PC-9 (cell line): ENCODE data around the gene TOR3A. TPM values are rescaled to one million over a fixed set of nuclear protein-coding genes. Genes with fewer than 3 reads are reported as not detected.

ENCODE experiments used
- BruUV-seq: library from RNA; stranded (reverse); fragments of 400-500 nt; replicated peaks from 2 replicates; lab custom pipeline; 2021; lab: Mats Ljungman, UMichigan
- CTCF ChIA-PET: fragments of 300-600 bp; sonication (Branson Sonifier 250); formaldehyde crosslinking; loops from one replicate; lab custom pipeline; 2022; ENCODE audit warnings: antibody characterized with exemption; lab: Charles Lee
- POLR2A ChIA-PET: fragments of 300-600 bp; sonication (Branson Sonifier 250); formaldehyde crosslinking; loops from one replicate; lab custom pipeline; 2022; ENCODE audit warnings: antibody characterized with exemption; ENCODE audit not compliant: unreplicated experiment; lab: Charles Lee
- DNase-seq, 2 experiments: peaks; one replicate each; pipeline versions ENCODE4 v3.0.0 to v3.0.0-alpha.2; 2015 to 2022; ENCODE audit warnings: mixed read lengths in 1 of 2
- H2AFZ ChIP-seq: fragments of 200-600 bp; sonication (generic); 2 replicates; pipeline ENCODE4 v1.8.1; 2017; ENCODE audit warnings: antibody characterized with exemption
- H3F3A ChIP-seq: fragments of 200-600 bp; sonication (generic); 2 replicates; pipeline ENCODE4 v1.8.1; 2017; ENCODE audit warnings: antibody characterized with exemption, mild to moderate bottlenecking, low read depth; ENCODE audit not compliant: insufficient read depth
- H3K27ac ChIP-seq: fragments of 200-600 bp; sonication (generic); 2 replicates; pipeline ENCODE4 v1.6.1; 2016; ENCODE audit warnings: mixed run types
- H3K27me3 ChIP-seq: fragments of 200-600 bp; sonication (generic); 2 replicates; pipeline ENCODE4 v1.6.1; 2016; ENCODE audit warnings: low read depth, mixed run types; ENCODE audit not compliant: insufficient read depth
- H3K36me3 ChIP-seq: fragments of 200-600 bp; sonication (generic); 2 replicates; pipeline ENCODE4 v1.6.1; 2016; ENCODE audit warnings: low read depth, mixed run types
- H3K4me1 ChIP-seq: fragments of 200-600 bp; sonication (generic); replicated peaks from 2 replicates; pipeline ENCODE4 v1.6.1; 2016; ENCODE audit warnings: mixed run types; ENCODE audit not compliant: insufficient read depth
- H3K4me2 ChIP-seq: fragments of 200-600 bp; sonication (generic); 2 replicates; pipeline ENCODE4 v1.6.1; 2017; ENCODE audit warnings: mixed run types
- H3K4me3 ChIP-seq: fragments of 200-600 bp; sonication (generic); 2 replicates; pipeline ENCODE4 v1.6.1; 2016; ENCODE audit warnings: mixed run types
- H3K79me2 ChIP-seq: fragments of 200-600 bp; sonication (generic); 2 replicates; pipeline ENCODE4 v1.6.1; 2017; ENCODE audit warnings: low read depth, mixed run types
- H3K9me2 ChIP-seq: fragments of 200-600 bp; sonication (generic); 2 replicates; pipeline ENCODE4 v1.8.1; 2017; ENCODE audit warnings: mild to moderate bottlenecking; ENCODE audit not compliant: insufficient read depth
- H3K9me3 ChIP-seq: fragments of 200-600 bp; sonication (generic); 2 replicates; pipeline ENCODE4 v1.8.1; 2016; ENCODE audit warnings: low read depth; ENCODE audit not compliant: insufficient read depth
- H4K20me1 ChIP-seq: fragments of 200-600 bp; sonication (generic); 2 replicates; pipeline ENCODE4 v1.8.1; 2017; ENCODE audit not compliant: insufficient read depth
- EZH2 ChIP-seq: fragments of 200-600 bp; sonication (generic); IDR thresholded peaks from 2 replicates; pipeline ENCODE4 v1.8.0; 2017; ENCODE audit warnings: antibody characterized with exemption, low read depth
- intact Hi-C: fragments of 100-400 bp; cut with micrococcal nuclease; formaldehyde crosslinking; loops from one replicate; pipeline ENCODE4 v1.10.0; 2022; ENCODE audit not compliant: unreplicated experiment
- total RNA-seq: library from RNA; stranded (reverse); gene quantifications from 2 replicates; pipeline ENCODE4 v1.2.3, GENCODE V29; 2021
- TF ChIP-seq, protein P1 (sequence below): fragments of 200-600 bp; sonication (generic); conservative IDR thresholded peaks from 2 replicates; pipeline ENCODE4 v1.6.1; 2017; ENCODE audit warnings: mixed run types, antibody characterized with exemption, mild to moderate bottlenecking, moderate library complexity

The TOR3A gene
- total RNA-seq, 1 experiment from 2014 or later = 31.6 TPM

DNA sequence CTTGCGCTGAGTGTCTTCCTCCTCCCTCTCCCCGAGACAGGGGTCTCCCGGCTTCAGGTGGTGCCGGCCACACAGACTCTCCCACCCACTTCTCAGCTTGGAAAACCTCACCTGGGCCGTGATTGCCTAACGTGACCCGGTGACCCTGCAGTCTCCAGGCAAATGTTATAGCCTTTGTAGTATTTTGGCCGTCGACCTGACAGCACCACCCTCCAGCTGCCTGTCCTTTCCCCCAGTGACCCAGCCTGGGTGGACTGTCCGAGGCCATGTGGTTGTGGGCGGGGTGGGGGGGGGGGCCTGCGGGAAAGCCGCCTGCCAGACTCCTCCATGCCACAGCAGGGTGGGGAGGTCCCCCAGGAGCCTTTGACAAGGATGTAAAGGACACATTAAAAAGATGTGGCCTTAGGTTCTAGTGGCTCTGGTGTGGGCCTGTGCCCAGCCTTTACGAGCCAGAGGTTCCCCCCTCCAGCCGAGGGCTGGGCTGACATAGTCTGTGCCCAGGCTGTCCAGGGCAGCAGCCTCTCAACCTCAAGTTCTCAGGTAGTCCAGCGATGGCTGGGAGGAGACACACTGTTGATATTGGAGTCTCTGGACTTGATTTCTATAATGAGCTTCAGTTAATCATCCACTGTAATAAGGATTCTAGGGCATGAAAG is 8.1 kb downstream of the TOR3A start:
- CTCF ChIA-PET = interaction anchor here (0.7 kb wide), 1 partner anchor 82 kb away, joined by 4 read pairs; no protein-coding TSS in a partner anchor
- H3K9me2 ChIP-seq = no peaks in the 10 kb centered on the region
- DNase-seq = no peak
- no peaks in the 10 kb centered on the region for H3K9me3 ChIP-seq
- no peak overlapping the region for H3K27ac ChIP-seq
- H3K27me3 ChIP-seq = no peaks in the 10 kb centered on the region
- peaks cover 5% of the 10 kb centered on the region; the same call in 1 of the 2 replicates for H3K79me2 ChIP-seq
- BruUV-seq = no TSS peak
- H3K36me3 ChIP-seq = peaks cover 19% of the 10 kb centered on the region; the same call in 1 of the 2 replicates
- 0 out of 2 replicates have a peak, but pooled peaks cover 4% of the 10 kb centered on the region for H3K4me1 ChIP-seq
- intact Hi-C loops = no loop called here
- POLR2A ChIA-PET = no interaction called here
- H2AFZ ChIP-seq = no peak overlapping the region
- H4K20me1 ChIP-seq = no peaks in the 10 kb centered on the region
- H3F3A ChIP-seq = peaks cover 7% of the 10 kb centered on the region; the same call in 1 of the 2 replicates
- no peak overlapping the region for H3K4me3 ChIP-seq
- H3K4me2 ChIP-seq = no peak overlapping the region
- TF ChIP-seq, protein P1, sequence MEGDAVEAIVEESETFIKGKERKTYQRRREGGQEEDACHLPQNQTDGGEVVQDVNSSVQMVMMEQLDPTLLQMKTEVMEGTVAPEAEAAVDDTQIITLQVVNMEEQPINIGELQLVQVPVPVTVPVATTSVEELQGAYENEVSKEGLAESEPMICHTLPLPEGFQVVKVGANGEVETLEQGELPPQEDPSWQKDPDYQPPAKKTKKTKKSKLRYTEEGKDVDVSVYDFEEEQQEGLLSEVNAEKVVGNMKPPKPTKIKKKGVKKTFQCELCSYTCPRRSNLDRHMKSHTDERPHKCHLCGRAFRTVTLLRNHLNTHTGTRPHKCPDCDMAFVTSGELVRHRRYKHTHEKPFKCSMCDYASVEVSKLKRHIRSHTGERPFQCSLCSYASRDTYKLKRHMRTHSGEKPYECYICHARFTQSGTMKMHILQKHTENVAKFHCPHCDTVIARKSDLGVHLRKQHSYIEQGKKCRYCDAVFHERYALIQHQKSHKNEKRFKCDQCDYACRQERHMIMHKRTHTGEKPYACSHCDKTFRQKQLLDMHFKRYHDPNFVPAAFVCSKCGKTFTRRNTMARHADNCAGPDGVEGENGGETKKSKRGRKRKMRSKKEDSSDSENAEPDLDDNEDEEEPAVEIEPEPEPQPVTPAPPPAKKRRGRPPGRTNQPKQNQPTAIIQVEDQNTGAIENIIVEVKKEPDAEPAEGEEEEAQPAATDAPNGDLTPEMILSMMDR = no peak
- no peak for TF ChIP-seq EZH2

DNA sequence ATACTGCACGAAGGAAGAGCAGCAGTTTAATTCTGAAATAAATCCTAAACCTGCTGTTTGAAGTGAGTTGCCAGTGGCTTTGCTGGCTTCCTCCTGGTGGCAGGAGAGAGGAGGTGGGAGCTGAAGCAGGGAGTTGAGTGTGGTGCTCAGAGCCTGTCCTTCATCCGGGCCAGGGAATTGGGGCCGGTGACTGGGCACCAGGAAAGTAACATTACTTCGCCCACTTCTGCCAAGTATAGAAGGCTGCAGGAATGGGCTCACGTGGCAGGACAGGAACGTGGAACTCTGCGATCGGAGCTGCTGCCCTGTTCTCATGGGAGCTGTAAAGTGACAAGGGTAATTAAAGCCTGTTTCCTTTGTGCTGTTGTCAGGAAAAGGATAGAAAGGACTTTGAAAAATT is 8.7 kb downstream of the TOR3A start:
- no TSS peak for BruUV-seq
- H3K4me2 ChIP-seq = no peak overlapping the region
- intact Hi-C loops = no loop called here
- peaks cover 22% of the 10 kb centered on the region; the same call in 1 of the 2 replicates for H3K36me3 ChIP-seq
- 0 out of 2 replicates have a peak, but pooled peaks cover 4% of the 10 kb centered on the region for H3K4me1 ChIP-seq
- H3K9me3 ChIP-seq = no peaks in the 10 kb centered on the region
- no peaks in the 10 kb centered on the region for H4K20me1 ChIP-seq
- H3K4me3 ChIP-seq = no peak overlapping the region
- no peak for DNase-seq
- ChIA-PET POLR2A (no interaction called here), CTCF (interaction anchor here (0.7 kb wide), 1 partner anchor 83 kb away, joined by 4 read pairs; no protein-coding TSS in a partner anchor)
- no peaks in the 10 kb centered on the region for H3K79me2 ChIP-seq
- no peak overlapping the region for H3K27ac ChIP-seq
- peaks cover 7% of the 10 kb centered on the region; the same call in 1 of the 2 replicates for H3F3A ChIP-seq
- no peaks in the 10 kb centered on the region for H3K27me3 ChIP-seq
- TF ChIP-seq, protein P1 = no peak
- no peak for TF ChIP-seq EZH2
- no peak overlapping the region for H2AFZ ChIP-seq
- H3K9me2 ChIP-seq = no peaks in the 10 kb centered on the region

- ChIA-PET CTCF (interaction anchor here (0.7 kb wide), 1 partner anchor 83 kb away, joined by 4 read pairs; no protein-coding TSS in a partner anchor), POLR2A (no interaction called here)
- H3K36me3 ChIP-seq = peaks cover 22% of the 10 kb centered on the region; the same call in 1 of the 2 replicates
These were observed 9.1 kb downstream of the TOR3A start for GRCh38 chr1:179090923-179091322.

More at GRCh38 chr1:179090923-179091322, 9.1 kb downstream of the TOR3A start:
- DNase-seq = no peak
- H3K27ac ChIP-seq = peak overlapping the region; percentile 46; the same call in 1 of the 2 replicates
- TF ChIP-seq EZH2 = no peak
- TF ChIP-seq, protein P1 = no peak
- no peaks in the 10 kb centered on the region for H3K27me3 ChIP-seq
- H2AFZ ChIP-seq = no peak overlapping the region
- BruUV-seq = no TSS peak
- no peaks in the 10 kb centered on the region for H3K9me2 ChIP-seq
- H3K79me2 ChIP-seq = no peaks in the 10 kb centered on the region
- intact Hi-C loops = no loop called here
- no peaks in the 10 kb centered on the region for H3K9me3 ChIP-seq
- H3K4me1 ChIP-seq = 0 out of 2 replicates have a peak, but pooled peaks cover 4% of the 10 kb centered on the region
- no peak overlapping the region for H3K4me2 ChIP-seq
- no peak overlapping the region for H3K4me3 ChIP-seq
- no peaks in the 10 kb centered on the region for H4K20me1 ChIP-seq
- H3F3A ChIP-seq = peaks cover 8% of the 10 kb centered on the region; the same call in 1 of the 2 replicates
